Transverse colon (tissue), 4 donors: ENCODE measurements around the gene ZNF783. TPM values are rescaled to one million over a fixed set of nuclear protein-coding genes. Genes with fewer than 3 reads are reported as not detected.

Source experiments
- DNase-seq: peaks from one replicate; pipeline ENCODE4 v3.0.0-alpha.2; 2019
- H3K27ac ChIP-seq, 4 donors: fragments of 200-600 bp; sonication (generic); 2 replicates each; pipeline ENCODE4 v1.5.1; 2016 to 2018; ENCODE audit warnings: inconsistent platforms in 4 of 4
- H3K27me3 ChIP-seq: fragments of 200-600 bp; sonication (generic); 2 replicates; pipeline ENCODE4 v1.5.1; 2017; ENCODE audit warnings: inconsistent platforms
- H3K36me3 ChIP-seq, 4 donors: fragments of 200-600 bp; sonication (generic); 2 replicates each; pipeline ENCODE4 v1.5.1; 2017 to 2019; ENCODE audit warnings: inconsistent platforms in 4 of 4
- H3K4me1 ChIP-seq, 4 donors: fragments of 200-600 bp; sonication (generic); 2 replicates each; pipeline ENCODE4 v1.5.1; 2017 to 2020; ENCODE audit warnings: inconsistent platforms in 4 of 4
- H3K4me3 ChIP-seq, 4 donors: fragments of 200-600 bp; sonication (generic); 1 replicate in 1 of 4; 2 replicates in 3 of 4; pipeline versions ENCODE4 v1.5.1 to v1.6.1; 2017 to 2019; ENCODE audit warnings: inconsistent platforms in 4 of 4
- H3K9me3 ChIP-seq, 2 donors: fragments of 200-600 bp; sonication (generic); 2 replicates each; pipeline ENCODE4 v1.5.1; 2017 to 2019; ENCODE audit warnings: inconsistent platforms in 2 of 2
- CTCF ChIP-seq, 5 experiments: fragments of 200-600 bp in 3 of 5; fragments of 450-650 bp in 2 of 5; sonication (generic) in 3 of 5; IDR thresholded peaks; 1 replicate in 2 of 5; 2 replicates in 3 of 5; pipeline ENCODE4 v1.5.1; 2016 to 2017; ENCODE audit warnings: antibody characterized with exemption in 5 of 5, inconsistent platforms in 3 of 5, mild to moderate bottlenecking in 2 of 5, moderate library complexity in 1 of 5
- EP300 ChIP-seq: sonication (generic); formaldehyde crosslinking; IDR thresholded peaks from one replicate; pipeline ENCODE4 v1.6.1; 2017; ENCODE audit warnings: antibody characterized with exemption, low read depth
- POLR2A ChIP-seq: fragments of 450-650 bp; IDR thresholded peaks from one replicate; pipeline ENCODE4 v1.6.1; 2016; ENCODE audit warnings: antibody characterized with exemption, mild to moderate bottlenecking, moderate library complexity
- POLR2AphosphoS5 ChIP-seq, 3 donors: sonication (generic); formaldehyde crosslinking; IDR thresholded peaks; one replicate each; pipeline ENCODE4 v1.6.1; 2016; ENCODE audit warnings: antibody characterized with exemption in 3 of 3
- WGBS, 2 donors: methylation state at CpG; one replicate each; pipeline ENCODE4 v1.1.5; 2018; ENCODE audit warnings: low coverage in 1 of 2; 5-methylcytosine and 5-hydroxymethylcytosine counted together
- in situ Hi-C, 4 donors: fragments of 200-750 bp; cut with MboI; loops; one replicate each; pipeline versions ENCODE4 v1.15.0 to v1.15.1; 2017; ENCODE audit warnings: low sequenced_read_pairs in 3 of 4, low pct_ligation_motif_present in 1 of 4, low pct_unique_long_range_greater_than_20kb in 1 of 4
- intact Hi-C: fragments of 100-400 bp; cut with DNase I; formaldehyde crosslinking; loops from one replicate; pipeline ENCODE4 v1.15.1; 2023; ENCODE audit warnings: low total_unique reads
- total RNA-seq, 4 donors: library from RNA; depleted of rRNA; stranded (reverse); fragments of >200 nt; gene quantifications; one replicate each; pipeline ENCODE4 v1.1.0, GENCODE V29; 2016

The ZNF783 gene
- total RNA-seq, 4 donors from 2014 or later: 9.0 to 28.7 (median 17.9) TPM

GRCh38 chr7:149291036-149291780 lies 29.2 kb downstream of the ZNF783 start:
- in situ Hi-C loops: no loop called here
- H3K4me3 ChIP-seq: no peak overlapping the region
- intact Hi-C loops: no loop called here
- H3K27me3 ChIP-seq: no peaks in the 10 kb centered on the region
- WGBS, 2 donors: 88% methylated on average over 12 of the region's 13 CpGs; no CpG with 5 or more reads in 1 of the 2 donors
- H3K27ac ChIP-seq: no peak overlapping the region
- no peak for DNase-seq
- H3K4me1 ChIP-seq: no peaks in the 10 kb centered on the region
- no peaks in the 10 kb centered on the region for H3K9me3 ChIP-seq
- no peaks in the 10 kb centered on the region for H3K36me3 ChIP-seq
- no peak for TF ChIP-seq POLR2AphosphoS5 (IDR thresholded peaks at IDR 0.05)

- Histone ChIP-seq H3K36me3 (no peaks in the 10 kb centered on the region), H3K4me3 (no peak overlapping the region), H3K27me3 (no peaks in the 10 kb centered on the region), H3K9me3 (no peaks in the 10 kb centered on the region), H3K4me1 (no peaks in the 10 kb centered on the region), H3K27ac (no peak overlapping the region)
- in situ Hi-C loops (no loop called here), intact Hi-C loops (no loop called here)
- 87 to 92% methylated on average over 2 to 16 of the region's 16 CpGs for WGBS, 2 donors
- TF ChIP-seq POLR2AphosphoS5 (IDR thresholded peaks at IDR 0.05) (no peak), POLR2A (no peak)
- DNase-seq: no peak
Observed at GRCh38 chr7:149291781-149292461, 29.9 kb downstream of the ZNF783 start.

GRCh38 chr7:149292462-149292823 lies 30.4 kb downstream of the ZNF783 start:
- in situ Hi-C loops: no loop called here
- no peak for TF ChIP-seq CTCF (IDR thresholded peaks at IDR 0.05)
- TF ChIP-seq POLR2A: no peak
- TF ChIP-seq EP300: no peak
- no peak for TF ChIP-seq POLR2AphosphoS5 (IDR thresholded peaks at IDR 0.05)
- DNase-seq: no peak
- no peak overlapping the region for H3K27ac ChIP-seq
- no peaks in the 10 kb centered on the region for H3K4me1 ChIP-seq
- 88% methylated on average over 9 of the region's 9 CpGs; no CpG with 5 or more reads in 1 of the 2 donors for WGBS, 2 donors
- H3K36me3 ChIP-seq: no peaks in the 10 kb centered on the region
- no peak overlapping the region for H3K4me3 ChIP-seq
- no peaks in the 10 kb centered on the region for H3K9me3 ChIP-seq
- H3K27me3 ChIP-seq: no peaks in the 10 kb centered on the region
- intact Hi-C loops: no loop called here

- Histone ChIP-seq H3K4me1 (no peaks in the 10 kb centered on the region), H3K36me3 (no peaks in the 10 kb centered on the region), H3K27ac (no peak overlapping the region), H3K9me3 (no peaks in the 10 kb centered on the region), H3K4me3 (no peak overlapping the region), H3K27me3 (no peaks in the 10 kb centered on the region)
- intact Hi-C loops: no loop called here
- in situ Hi-C loops: no loop called here
- TF ChIP-seq EP300 (no peak), CTCF (IDR thresholded peaks at IDR 0.05) (no peak), POLR2AphosphoS5 (IDR thresholded peaks at IDR 0.05) (no peak), POLR2A (no peak)
- no peak for DNase-seq
- WGBS, 2 donors: 93% methylated on average over 9 of the region's 9 CpGs; no CpG with 5 or more reads in 1 of the 2 donors
Observed at GRCh38 chr7:149293338-149293737, 31.3 kb downstream of the ZNF783 start.

GRCh38 chr7:149293946-149294633 lies 32.1 kb downstream of the ZNF783 start:
- no peaks in the 10 kb centered on the region for H3K36me3 ChIP-seq
- DNase-seq: no peak
- H3K9me3 ChIP-seq: no peaks in the 10 kb centered on the region
- TF ChIP-seq CTCF (IDR thresholded peaks at IDR 0.05) (no peak), POLR2AphosphoS5 (IDR thresholded peaks at IDR 0.05) (no peak), EP300 (no peak), POLR2A (no peak)
- H3K4me1 ChIP-seq: no peaks in the 10 kb centered on the region
- intact Hi-C loops (no loop called here), in situ Hi-C loops (no loop called here)
- no peak overlapping the region for H3K27ac ChIP-seq
- no peaks in the 10 kb centered on the region for H3K27me3 ChIP-seq
- 93% methylated on average over 15 of the region's 15 CpGs; no CpG with 5 or more reads in 1 of the 2 donors for WGBS, 2 donors
- no peak overlapping the region for H3K4me3 ChIP-seq
